Ovary (tissue), 9 donors: Measurements from ENCODE around the gene JUND. TPM values are rescaled to one million over a fixed set of nuclear protein-coding genes. Genes with fewer than 3 reads are reported as not detected.

Experiments
- DNase-seq, 5 donors: peaks; one replicate each; pipeline ENCODE4 v3.0.0-alpha.2; 2019 to 2020
- H3K27ac ChIP-seq, 2 donors: fragments of 200-600 bp; one replicate each; pipeline versions ENCODE4 v1.5.1 to v1.8.0; 2019 to 2022
- H3K27me3 ChIP-seq: fragments of 200-600 bp; one replicate; pipeline ENCODE4 v1.8.0; 2022
- H3K36me3 ChIP-seq: fragments of 200-600 bp; sonication (generic); one replicate; pipeline ENCODE4 v1.5.1; 2019
- H3K4me1 ChIP-seq: one replicate; pipeline ENCODE4 v1.8.1; 2013; ENCODE audit warnings: mild to moderate bottlenecking, moderate library complexity; ENCODE audit not compliant: insufficient read depth
- H3K4me3 ChIP-seq: fragments of 200-600 bp; sonication (generic); one replicate; pipeline ENCODE4 v1.5.1; 2017
- H3K9me3 ChIP-seq, 2 donors: fragments of 200-600 bp in 1 of 2; sonication (generic) in 1 of 2; one replicate each; pipeline versions ENCODE4 v1.5.1 to v1.8.1; 2013 to 2019; ENCODE audit warnings: mild to moderate bottlenecking in 1 of 2, moderate library complexity in 1 of 2
- EP300 ChIP-seq: sonication (generic); formaldehyde crosslinking; IDR thresholded peaks from one replicate; pipeline ENCODE4 v1.6.1; 2017; ENCODE audit warnings: antibody characterized with exemption
- POLR2A ChIP-seq: fragments of 450-650 bp; IDR thresholded peaks from one replicate; pipeline ENCODE4 v1.6.1; 2017; ENCODE audit warnings: antibody characterized with exemption, mild to moderate bottlenecking, moderate library complexity
- WGBS, 3 donors: extraction: QIAGEN DNeasy Blood & Tissue Kit in 1 of 3; methylation state at CpG; one replicate each; pipeline versions ENCODE4 v1.1.5 to v1.1.7; 2013 to 2017; 5-methylcytosine and 5-hydroxymethylcytosine counted together
- intact Hi-C, 4 donors: fragments of 100-400 bp; cut with DNase I; formaldehyde crosslinking; loops; one replicate each; pipeline versions ENCODE4 v1.11.0 to v1.15.1; 2022 to 2023
- polyA plus RNA-seq, 2 donors: library from polyadenylated mRNA; stranded (reverse); fragments of 200-250 nt in 1 of 2; fragments of 350-450 nt in 1 of 2; fragmentation: Illumina TruSeq in 1 of 2; extraction: RNeasy Lipid Tissue Mini Kit (QIAGEN cat#74804) in 1 of 2; gene quantifications; one replicate each; pipeline ENCODE4 v1.2.3, GENCODE V29; 2013 to 2014
- total RNA-seq, 7 donors: library from RNA; depleted of rRNA in 2 of 7; stranded (reverse); fragments of >200 nt in 2 of 7; fragmentation: NEBNext Ultra II Directional in 3 of 7; extraction: Animal tissue kit (Norgen Biotek cat#: 25700) in 3 of 7; gene quantifications; one replicate each; pipeline versions ENCODE4 v1.1.0 to v1.2.4, GENCODE V29; 2016 to 2023
- TF ChIP-seq, protein P1 (sequence below), 3 donors: fragments of 450-650 bp in 2 of 3; fragments of 200-600 bp in 1 of 3; IDR thresholded peaks; one replicate each; pipeline versions ENCODE4 v1.5.1 to v1.8.0; 2016 to 2022; ENCODE audit warnings: antibody characterized with exemption in 3 of 3, mild to moderate bottlenecking in 1 of 3
- donor health status: DM: no; HTN: no; CAD: no; lungs with moderate emphysema.
- donor health status: DM: no; HTN: no; CAD: no.
- donor health status: Bipolar disorder and iron deficiency.
- donor health status: DM: yes; HTN: yes; CAD: no.
- donor health status: DM: no; HTN: no; CAD: no.
- donor health status: DM: yes; HTN: yes; CAD: no.

JUND gene
- total and polyA plus RNA-seq, 9 donors = 95.2 to 1,260 (median 412) TPM

- Histone ChIP-seq H3K27me3 (no peaks in the 10 kb centered on the region), H3K27ac (no peak overlapping the region), H3K4me1 (peaks cover 7% of the 10 kb centered on the region), H3K36me3 (no peaks in the 10 kb centered on the region), H3K4me3 (no peak overlapping the region), H3K9me3 (no peaks in the 10 kb centered on the region)
- 88 to 91% (median 91%) methylated on average over 13 of the region's 13 CpGs for WGBS, 3 donors
- DNase-seq = no peak
- intact Hi-C loops = no loop called here
- TF ChIP-seq, protein P1, sequence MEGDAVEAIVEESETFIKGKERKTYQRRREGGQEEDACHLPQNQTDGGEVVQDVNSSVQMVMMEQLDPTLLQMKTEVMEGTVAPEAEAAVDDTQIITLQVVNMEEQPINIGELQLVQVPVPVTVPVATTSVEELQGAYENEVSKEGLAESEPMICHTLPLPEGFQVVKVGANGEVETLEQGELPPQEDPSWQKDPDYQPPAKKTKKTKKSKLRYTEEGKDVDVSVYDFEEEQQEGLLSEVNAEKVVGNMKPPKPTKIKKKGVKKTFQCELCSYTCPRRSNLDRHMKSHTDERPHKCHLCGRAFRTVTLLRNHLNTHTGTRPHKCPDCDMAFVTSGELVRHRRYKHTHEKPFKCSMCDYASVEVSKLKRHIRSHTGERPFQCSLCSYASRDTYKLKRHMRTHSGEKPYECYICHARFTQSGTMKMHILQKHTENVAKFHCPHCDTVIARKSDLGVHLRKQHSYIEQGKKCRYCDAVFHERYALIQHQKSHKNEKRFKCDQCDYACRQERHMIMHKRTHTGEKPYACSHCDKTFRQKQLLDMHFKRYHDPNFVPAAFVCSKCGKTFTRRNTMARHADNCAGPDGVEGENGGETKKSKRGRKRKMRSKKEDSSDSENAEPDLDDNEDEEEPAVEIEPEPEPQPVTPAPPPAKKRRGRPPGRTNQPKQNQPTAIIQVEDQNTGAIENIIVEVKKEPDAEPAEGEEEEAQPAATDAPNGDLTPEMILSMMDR (IDR thresholded peaks at IDR 0.05) = no peak
- TF ChIP-seq POLR2A = no peak
- no peak for TF ChIP-seq EP300
Measured at GRCh38 chr19:18310966-18311365, 29.5 kb upstream of the JUND start.

DNA sequence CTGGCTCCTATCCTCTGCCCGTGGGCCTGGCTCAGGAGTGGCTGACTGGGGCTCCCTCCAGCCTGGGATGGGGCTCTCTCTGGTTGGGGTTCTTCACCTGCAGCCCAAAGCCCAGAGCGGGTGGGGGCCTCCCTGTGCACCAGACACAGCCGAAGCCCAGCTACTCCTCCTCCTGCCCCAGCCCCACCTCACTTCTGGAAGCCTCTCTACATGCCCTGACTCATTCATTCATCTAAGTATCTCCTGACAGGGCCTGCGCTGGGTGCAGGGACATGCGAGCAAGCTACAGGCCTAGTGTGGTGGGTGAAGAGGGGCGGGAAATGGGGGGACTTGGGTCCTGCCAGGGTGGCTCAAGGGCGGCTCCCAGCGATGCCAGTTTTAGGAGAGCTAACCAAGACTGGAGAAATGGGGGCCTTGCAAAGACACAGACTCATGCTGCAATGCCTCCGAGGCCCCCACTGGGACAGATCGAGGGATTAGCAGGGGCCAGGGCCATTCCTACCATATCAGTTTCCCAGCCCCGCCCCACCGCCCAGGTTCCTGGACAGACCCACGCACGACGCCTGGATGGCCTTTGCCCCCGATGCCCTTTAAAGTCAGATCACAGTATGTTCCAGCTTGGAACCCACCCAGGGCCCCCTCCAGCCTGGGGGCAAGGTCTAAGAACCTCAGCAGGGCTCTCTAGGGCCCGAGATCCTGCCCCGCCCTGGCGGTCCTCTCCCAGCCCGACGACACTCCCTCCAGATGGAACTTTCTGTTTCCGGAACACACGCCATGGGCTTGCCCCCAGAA lies 28.9 kb upstream of the JUND start:
- Histone ChIP-seq H3K9me3 (no peaks in the 10 kb centered on the region), H3K27me3 (no peaks in the 10 kb centered on the region), H3K4me3 (no peak overlapping the region), H3K36me3 (no peaks in the 10 kb centered on the region), H3K27ac (no peak overlapping the region), H3K4me1 (peaks cover 12% of the 10 kb centered on the region)
- intact Hi-C loops = no loop called here
- TF ChIP-seq POLR2A (no peak), EP300 (no peak)
- TF ChIP-seq, protein P1 (IDR thresholded peaks at IDR 0.05) = no peak
- DNase-seq = peak in 1 of 5 donors; percentile 51
- WGBS, 3 donors = 82 to 90% (median 87%) methylated on average over 23 of the region's 23 CpGs

- no peaks in the 10 kb centered on the region for H3K27me3 ChIP-seq
- H3K9me3 ChIP-seq = no peaks in the 10 kb centered on the region
- TF ChIP-seq, protein P1 (IDR thresholded peaks at IDR 0.05) = no peak
- TF ChIP-seq EP300 (no peak), POLR2A (no peak)
- peaks cover 14% of the 10 kb centered on the region for H3K4me1 ChIP-seq
- intact Hi-C loops = no loop called here
- no peak overlapping the region for H3K4me3 ChIP-seq
- WGBS, 3 donors = 85 to 91% (median 85%) methylated on average over 24 to 33 of the region's 33 CpGs
- peak overlapping the region in 1 of 2 donors; percentile 12 for H3K27ac ChIP-seq
- no peaks in the 10 kb centered on the region for H3K36me3 ChIP-seq
- DNase-seq = peak in 1 of 5 donors; percentile 45
Measured at GRCh38 chr19:18309525-18310064, 28.2 kb upstream of the JUND start.

DNA sequence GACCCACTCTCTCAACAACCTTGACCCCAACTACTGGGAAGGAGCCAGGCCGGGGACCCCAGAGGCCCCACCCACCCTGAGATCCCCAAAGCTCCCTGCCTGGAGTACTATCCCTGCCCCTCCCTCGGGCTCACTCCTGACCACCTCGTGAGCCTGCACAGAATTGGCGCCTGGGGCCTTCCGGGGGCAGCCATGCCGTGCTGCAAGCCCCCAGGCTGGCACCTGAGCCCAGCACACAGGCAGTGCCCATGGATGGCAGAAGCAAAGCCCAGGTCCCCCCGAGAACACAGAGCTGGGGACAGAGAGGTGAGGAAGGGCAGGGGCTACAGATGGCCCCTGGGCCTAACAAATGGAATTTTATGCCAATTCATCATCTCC lies 27.5 kb upstream of the JUND start:
- H3K27ac ChIP-seq = peak overlapping the region; percentile 59 to 98
- 68 to 85% (median 80%) methylated on average over 4 to 7 of the region's 7 CpGs for WGBS, 3 donors
- no peaks in the 10 kb centered on the region for H3K27me3 ChIP-seq
- DNase-seq = no peak
- TF ChIP-seq, protein P1 (IDR thresholded peaks at IDR 0.05) = no peak
- TF ChIP-seq POLR2A (no peak), EP300 (no peak)
- no peaks in the 10 kb centered on the region for H3K9me3 ChIP-seq
- peaks cover 14% of the 10 kb centered on the region for H3K4me1 ChIP-seq
- no peaks in the 10 kb centered on the region for H3K36me3 ChIP-seq
- intact Hi-C loops = no loop called here
- no peak overlapping the region for H3K4me3 ChIP-seq
